Endothelial cell of umbilical vein (primary cell): ENCODE measurements around the gene RBP5. TPM values are rescaled to one million over a fixed set of nuclear protein-coding genes. Genes with fewer than 3 reads are reported as not detected.

Experiments
- BruUV-seq: library from RNA; stranded (reverse); fragments of 400-500 nt; replicated peaks from 2 replicates; lab custom pipeline; 2021; lab: Mats Ljungman, UMichigan
- CTCF ChIA-PET: fragments of 300-600, 350-600 bp; sonication (Branson Sonifier 250); formaldehyde crosslinking; loops from one replicate; lab custom pipeline; 2021; ENCODE audit warnings: antibody characterized with exemption, inconsistent platforms; lab: Charles Lee
- POLR2A ChIA-PET: fragments of 300-600, 350-600 bp; sonication (Branson Sonifier 250); formaldehyde crosslinking; loops from one replicate; lab custom pipeline; 2021; ENCODE audit warnings: antibody characterized with exemption, inconsistent platforms; lab: Charles Lee
- DNase-seq: peaks from one replicate; pipeline ENCODE4 v3.0.0-alpha.2; 2011; ENCODE audit warnings: low read depth, low spot score
- FAIRE-seq: peaks from 2 replicates; lab custom pipeline; 2011; peaks lifted over from hg19 to GRCh38; lab: Jason Lieb, UNC
- H2AFZ ChIP-seq: 2 replicates; pipeline ENCODE4 v1.6.0; 2012; ENCODE audit warnings: low read depth, low read length, control low read depth, inconsistent platforms
- H3K27ac ChIP-seq: 2 replicates; pipeline ENCODE4 v1.5.1; 2011; ENCODE audit warnings: low read depth, mild to moderate bottlenecking, control low read depth, low read length, moderate library complexity; ENCODE audit not compliant: insufficient read depth
- H3K27me3 ChIP-seq, 2 experiments: 2 replicates each; pipeline versions ENCODE4 v1.6.0 to v1.6.1; 2011; ENCODE audit warnings: low read length in 2 of 2, mixed read lengths in 1 of 2; ENCODE audit not compliant: control insufficient read depth in 2 of 2, insufficient read depth in 2 of 2
- H3K36me3 ChIP-seq, 2 experiments: 2 replicates in 1 of 2; 3 replicates in 1 of 2; pipeline ENCODE4 v1.5.1; 2011; ENCODE audit warnings: low read length in 2 of 2, mild to moderate bottlenecking in 1 of 2, moderate library complexity in 1 of 2; ENCODE audit not compliant: control insufficient read depth in 2 of 2, insufficient read depth in 2 of 2; ENCODE audit errors: extremely low read depth in 1 of 2
- H3K4me1 ChIP-seq: 3 replicates; pipeline ENCODE4 v1.5.1; 2011; ENCODE audit warnings: mild to moderate bottlenecking, low read length; ENCODE audit not compliant: control insufficient read depth, insufficient read depth; ENCODE audit errors: extremely low read depth
- H3K4me2 ChIP-seq: 2 replicates; pipeline ENCODE4 v1.6.1; 2011; ENCODE audit warnings: low read length, control low read depth, mixed read lengths; ENCODE audit not compliant: insufficient read depth
- H3K4me3 ChIP-seq, 3 experiments: fragments of 200-600 bp in 1 of 3; sonication (generic), shearing (Covaris generic) in 1 of 3; replicated peaks in 1 of 3; 2 replicates each; pipeline ENCODE4 v1.5.1; 2011 to 2016; ENCODE audit warnings: control low read depth in 3 of 3, low read length in 3 of 3, mild to moderate bottlenecking in 2 of 3, inconsistent platforms in 1 of 3, low read depth in 1 of 3, moderate library complexity in 1 of 3; ENCODE audit not compliant: insufficient read depth in 1 of 3
- H3K79me2 ChIP-seq: 2 replicates; pipeline ENCODE4 v1.6.0; 2012; ENCODE audit warnings: low read length, inconsistent platforms; ENCODE audit not compliant: control insufficient read depth, insufficient read depth
- H3K9ac ChIP-seq: replicated peaks from 2 replicates; pipeline ENCODE3; 2011; ENCODE audit warnings: low read length, control low read depth; ENCODE audit not compliant: insufficient read depth; ENCODE audit errors: extremely low read depth
- H3K9me1 ChIP-seq: replicated peaks from 3 replicates; pipeline ENCODE4 v1.6.0; 2011; ENCODE audit warnings: mild to moderate bottlenecking, low read length; ENCODE audit not compliant: control insufficient read depth, insufficient read depth; ENCODE audit errors: extremely low read depth
- H3K9me3 ChIP-seq: replicated peaks from 2 replicates; pipeline ENCODE4 v1.5.1; 2012; ENCODE audit warnings: low read length, inconsistent platforms; ENCODE audit not compliant: control insufficient read depth, insufficient read depth
- H4K20me1 ChIP-seq: replicated peaks from 2 replicates; pipeline ENCODE3; 2011; ENCODE audit warnings: mild to moderate bottlenecking, low read length; ENCODE audit not compliant: control insufficient read depth, insufficient read depth; ENCODE audit errors: extremely low read depth
- CTCF ChIP-seq, 2 donors: IDR thresholded peaks; 1 replicate in 1 of 2; 2 replicates in 1 of 2; pipeline ENCODE4 v1.5.1; 2011; ENCODE audit warnings: low read length in 2 of 2, mild to moderate bottlenecking in 2 of 2, moderate library complexity in 2 of 2, control low read depth in 1 of 2, inconsistent platforms in 1 of 2, low read depth in 1 of 2; ENCODE audit not compliant: insufficient read depth in 1 of 2; ENCODE audit errors: extremely low read depth in 1 of 2
- EZH2 ChIP-seq: IDR thresholded peaks from 2 replicates; pipeline ENCODE4 v1.6.1; 2012; ENCODE audit warnings: borderline replicate concordance, low read depth, mild to moderate bottlenecking, moderate library complexity, low read length, inconsistent platforms; ENCODE audit not compliant: severe bottlenecking
- FOS ChIP-seq: IDR thresholded peaks from 2 replicates; pipeline ENCODE4 v1.6.1; 2011; ENCODE audit warnings: mild to moderate bottlenecking, low read length, moderate library complexity, borderline replicate concordance; ENCODE audit not compliant: insufficient read depth
- GATA2 ChIP-seq: IDR thresholded peaks from 2 replicates; pipeline ENCODE4 v1.7.0; 2011; ENCODE audit warnings: low read depth, mild to moderate bottlenecking, moderate library complexity, mixed read lengths, low read length; ENCODE audit not compliant: insufficient read length, insufficient read depth
- JUN ChIP-seq: IDR thresholded peaks from 2 replicates; pipeline ENCODE4 v1.6.1; 2011; ENCODE audit warnings: borderline replicate concordance, low read depth; ENCODE audit not compliant: insufficient read length, insufficient read depth
- MAX ChIP-seq: IDR thresholded peaks from 2 replicates; pipeline ENCODE4 v1.6.1; 2011; ENCODE audit not compliant: insufficient read depth, insufficient read length
- MYC ChIP-seq: IDR thresholded peaks from one replicate; pipeline ENCODE4 v1.6.1; 2011; ENCODE audit warnings: mild to moderate bottlenecking, low read depth, low read length
- POLR2A ChIP-seq: IDR thresholded peaks from 2 replicates; pipeline ENCODE4 v1.6.1; 2012; ENCODE audit warnings: low read depth, mild to moderate bottlenecking, control low read depth, low read length
- POLR2AphosphoS5 ChIP-seq: IDR thresholded peaks from 2 replicates; pipeline ENCODE4 v1.6.1; 2012; ENCODE audit warnings: low read depth, mild to moderate bottlenecking, control low read depth, low read length, moderate library complexity; ENCODE audit not compliant: insufficient read depth
- dilution Hi-C: fragments of 300-500 bp; cut with MboI; formaldehyde crosslinking; loops from one replicate; pipeline ENCODE4 v1.15.0; 2019; ENCODE audit warnings: low sequenced_read_pairs; ENCODE audit not compliant: extremely low pct_ligation_motif_present
- intact Hi-C: fragments of 100-400 bp; cut with micrococcal nuclease; formaldehyde crosslinking; loops from one replicate; pipeline ENCODE4 v1.10.0; 2022
- polyA plus RNA-seq, 4 experiments: library from polyadenylated mRNA; depleted of rRNA in 3 of 4; stranded (reverse) in 3 of 4; unstranded in 1 of 4; fragments of >200 nt; gene quantifications; 2 replicates each; pipeline versions ENCODE4 v1.2.1 to v1.2.3, GENCODE V29; 2011 to 2012; ENCODE audit warnings: missing spikeins in 1 of 4
- total RNA-seq: library from RNA; stranded (reverse); gene quantifications from 2 replicates; pipeline ENCODE4 v1.2.3, GENCODE V29; 2021

The RBP5 gene
- total and polyA plus RNA-seq, 2 donors (not counting 3 experiments of a cell fraction or from before 2014, with no cell fraction given) = 0.12 TPM; not detected in 1

GRCh38 chr12:7143564-7143963 is 14.9 kb upstream of the RBP5 start:
- dilution Hi-C loops (no loop called here), intact Hi-C loops (no loop called here)
- CTCF ChIA-PET = interaction anchor here (1.1 to 4.9 kb wide), 5 partner anchors 10 to 83 kb away, joined by 3 to 26 read pairs (median 9); partner anchors contain the start of genes C1RL, C1S and PEX5

DNA sequence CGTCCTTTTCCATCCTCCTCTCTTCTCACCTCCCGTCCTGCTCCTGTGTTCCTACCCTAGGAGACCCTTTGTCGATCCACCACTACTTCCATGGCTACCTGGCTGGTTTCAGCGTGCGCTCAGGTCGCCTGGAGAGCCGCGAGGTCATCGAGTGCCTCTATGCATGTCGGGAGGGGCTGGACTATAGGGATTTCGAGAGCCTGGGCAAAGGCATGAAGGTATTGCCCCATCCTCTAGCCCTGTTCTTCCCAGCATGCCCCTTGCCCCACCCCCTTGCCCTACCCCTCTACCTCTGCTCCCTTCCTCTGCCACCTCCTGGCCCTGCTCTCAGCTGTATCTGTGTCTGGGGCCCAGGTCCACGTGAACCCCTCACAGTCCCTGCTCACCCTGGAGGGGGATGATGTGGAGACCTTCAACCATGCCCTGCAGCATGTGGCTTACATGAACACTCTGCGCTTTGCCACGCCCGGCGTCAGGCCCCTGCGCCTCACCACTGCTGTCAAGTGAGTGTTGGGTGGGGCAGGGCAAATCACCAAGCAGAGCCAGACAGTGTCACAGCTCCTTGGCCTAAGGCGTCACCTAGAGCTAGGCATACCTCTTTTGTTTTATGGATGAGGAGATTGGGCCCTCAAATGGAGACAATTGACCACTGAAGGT is 14.2 kb upstream of the RBP5 start:
- POLR2A ChIA-PET = interaction anchor here (0.6 kb wide), 1 partner anchor 276 kb away, joined by 6 read pairs; the partner anchor contains the start of gene TPI1
- dilution Hi-C loops = no loop called here

More at GRCh38 chr12:7143564-7143963, 14.9 kb upstream of the RBP5 start:
- H3K27me3 ChIP-seq = no peaks in the 10 kb centered on the region
- no peak overlapping the region for H2AFZ ChIP-seq
- DNase-seq = no peak
- H3K4me2 ChIP-seq = no peak overlapping the region
- H3K79me2 ChIP-seq = no peaks in the 10 kb centered on the region
- H3K4me3 ChIP-seq = no peak overlapping the region
- no peaks in the 10 kb centered on the region for H3K9me1 ChIP-seq
- H3K36me3 ChIP-seq = peaks cover 0 to 4% of the 10 kb centered on the region in 2 experiments
- BruUV-seq = no TSS peak
- H4K20me1 ChIP-seq = no peaks in the 10 kb centered on the region
- H3K27ac ChIP-seq = no peak overlapping the region
- no peak for FAIRE-seq
- H3K9me3 ChIP-seq = no peaks in the 10 kb centered on the region
- no peak for TF ChIP-seq GATA2
- no peaks in the 10 kb centered on the region for H3K4me1 ChIP-seq
- H3K9ac ChIP-seq = no peak overlapping the region
- POLR2A ChIA-PET = interaction anchor here (0.6 kb wide), 1 partner anchor 277 kb away, joined by 6 read pairs; the partner anchor contains the start of gene TPI1

More for the DNA sequence above, 14.2 kb upstream of the RBP5 start:
- Histone ChIP-seq H2AFZ (no peak overlapping the region), H3K4me3 (no peak overlapping the region), H3K27ac (no peak overlapping the region), H3K4me1 (no peaks in the 10 kb centered on the region), H3K36me3 (peaks cover 0 to 4% of the 10 kb centered on the region in 2 experiments), H3K9me3 (no peaks in the 10 kb centered on the region), H3K27me3 (no peaks in the 10 kb centered on the region), H3K9ac (no peak overlapping the region), H4K20me1 (no peaks in the 10 kb centered on the region), H3K9me1 (no peaks in the 10 kb centered on the region), H3K4me2 (no peak overlapping the region), H3K79me2 (no peaks in the 10 kb centered on the region)
- BruUV-seq = no TSS peak
- intact Hi-C loops = loop anchor here (1.0 kb wide), 4 partner anchors 7 to 495 kb away; no protein-coding TSS in a partner anchor
- no peak for DNase-seq
- TF ChIP-seq POLR2A = no peak
- no peak for TF ChIP-seq FOS
- TF ChIP-seq GATA2 = no peak
- TF ChIP-seq POLR2AphosphoS5 = no peak
- no peak for TF ChIP-seq MAX
- TF ChIP-seq JUN = no peak
- no peak for TF ChIP-seq EZH2
- no peak for TF ChIP-seq CTCF (IDR thresholded peaks at IDR 0.05; ENCODE audit: extremely low read depth in 1 of 2, insufficient read depth in 1 of 2, low read depth in 1 of 2, low read length in 2 of 2)
- TF ChIP-seq MYC = no peak
- CTCF ChIA-PET = interaction anchor here (0.6 to 3.3 kb wide), 19 partner anchors 9 to 664 kb away, joined by 3 to 33 read pairs (median 4); partner anchors contain the start of genes CLSTN3 and PEX5
- no peak for FAIRE-seq
